HUES48 (cell line): ENCODE data around the gene KIF26A.

Source experiments
- H3K27ac ChIP-seq: one replicate; pipeline ENCODE4 v1.7.0; 2013; ENCODE audit warnings: low read depth, low read length, inconsistent platforms
- H3K27me3 ChIP-seq: 2 replicates; pipeline ENCODE4 v1.6.1; 2013; ENCODE audit warnings: mild to moderate bottlenecking, low read length; ENCODE audit not compliant: control insufficient read depth, insufficient read depth
- H3K36me3 ChIP-seq: 2 replicates; pipeline ENCODE4 v1.6.1; 2013; ENCODE audit warnings: low read length; ENCODE audit not compliant: control insufficient read depth, insufficient read depth
- H3K4me1 ChIP-seq: 2 replicates; pipeline ENCODE4 v1.6.1; 2013; ENCODE audit warnings: mild to moderate bottlenecking, low read length; ENCODE audit not compliant: control insufficient read depth, insufficient read depth
- H3K4me3 ChIP-seq: 2 replicates; pipeline ENCODE4 v1.5.1; 2013; ENCODE audit warnings: mild to moderate bottlenecking, low read depth, low read length
- H3K9ac ChIP-seq: 2 replicates; pipeline ENCODE4 v1.6.1; 2013; ENCODE audit warnings: mild to moderate bottlenecking, low read depth, low read length, moderate library complexity
- H3K9me3 ChIP-seq: 2 replicates; pipeline ENCODE4 v1.6.1; 2013; ENCODE audit warnings: low read length; ENCODE audit not compliant: control insufficient read depth, insufficient read depth

The KIF26A gene

GRCh38 chr14:104192146-104192882 is 53.9 kb downstream of the KIF26A start:
- no peak overlapping the region for H3K27ac ChIP-seq
- no peak overlapping the region for H3K4me3 ChIP-seq
- no peaks in the 10 kb centered on the region for H3K4me1 ChIP-seq
- H3K9me3 ChIP-seq, result no peaks in the 10 kb centered on the region
- H3K27me3 ChIP-seq, result no peaks in the 10 kb centered on the region
- no peak overlapping the region for H3K9ac ChIP-seq
- H3K36me3 ChIP-seq, result no peaks in the 10 kb centered on the region

GRCh38 chr14:104192883-104193245 is 54.5 kb downstream of the KIF26A start:
- H3K27ac ChIP-seq, result no peak overlapping the region
- H3K9ac ChIP-seq, result no peak overlapping the region
- H3K36me3 ChIP-seq, result no peaks in the 10 kb centered on the region
- no peak overlapping the region for H3K4me3 ChIP-seq
- no peaks in the 10 kb centered on the region for H3K9me3 ChIP-seq
- no peaks in the 10 kb centered on the region for H3K4me1 ChIP-seq
- no peaks in the 10 kb centered on the region for H3K27me3 ChIP-seq

GRCh38 chr14:104194016-104194415 is 55.6 kb downstream of the KIF26A start:
- Histone ChIP-seq H3K9me3 (no peaks in the 10 kb centered on the region), H3K27ac (no peak overlapping the region), H3K36me3 (no peaks in the 10 kb centered on the region), H3K4me3 (no peak overlapping the region), H3K9ac (no peak overlapping the region), H3K27me3 (no peaks in the 10 kb centered on the region), H3K4me1 (no peaks in the 10 kb centered on the region)

- Histone ChIP-seq H3K9ac (no peak overlapping the region), H3K4me1 (no peaks in the 10 kb centered on the region), H3K36me3 (no peaks in the 10 kb centered on the region), H3K27ac (no peak overlapping the region), H3K9me3 (no peaks in the 10 kb centered on the region), H3K4me3 (no peak overlapping the region), H3K27me3 (no peaks in the 10 kb centered on the region)
Observed at GRCh38 chr14:104194716-104195115, 56.3 kb downstream of the KIF26A start.

GRCh38 chr14:104195361-104195760 is 57.0 kb downstream of the KIF26A start:
- no peak overlapping the region for H3K9ac ChIP-seq
- no peaks in the 10 kb centered on the region for H3K27me3 ChIP-seq
- H3K9me3 ChIP-seq, result no peaks in the 10 kb centered on the region
- H3K27ac ChIP-seq, result no peak overlapping the region
- H3K36me3 ChIP-seq, result no peaks in the 10 kb centered on the region
- H3K4me1 ChIP-seq, result no peaks in the 10 kb centered on the region
- no peak overlapping the region for H3K4me3 ChIP-seq

GRCh38 chr14:104195878-104196277 is 57.5 kb downstream of the KIF26A start:
- Histone ChIP-seq H3K4me3 (no peak overlapping the region), H3K36me3 (no peaks in the 10 kb centered on the region), H3K27me3 (no peaks in the 10 kb centered on the region), H3K9me3 (no peaks in the 10 kb centered on the region), H3K9ac (no peak overlapping the region), H3K4me1 (no peaks in the 10 kb centered on the region), H3K27ac (no peak overlapping the region)

GRCh38 chr14:104196461-104197140 is 58.2 kb downstream of the KIF26A start:
- Histone ChIP-seq H3K9me3 (no peaks in the 10 kb centered on the region), H3K9ac (no peak overlapping the region), H3K27ac (no peak overlapping the region), H3K4me3 (no peak overlapping the region), H3K27me3 (no peaks in the 10 kb centered on the region), H3K36me3 (no peaks in the 10 kb centered on the region), H3K4me1 (no peaks in the 10 kb centered on the region)

- H3K27ac ChIP-seq, result no peak overlapping the region
- H3K9me3 ChIP-seq, result no peaks in the 10 kb centered on the region
- H3K27me3 ChIP-seq, result no peaks in the 10 kb centered on the region
- no peaks in the 10 kb centered on the region for H3K4me1 ChIP-seq
- no peaks in the 10 kb centered on the region for H3K36me3 ChIP-seq
- no peak overlapping the region for H3K9ac ChIP-seq
- H3K4me3 ChIP-seq, result no peak overlapping the region
Observed at GRCh38 chr14:104197449-104198247, 59.3 kb downstream of the KIF26A start.

- no peaks in the 10 kb centered on the region for H3K9me3 ChIP-seq
- no peak overlapping the region for H3K27ac ChIP-seq
- H3K36me3 ChIP-seq, result no peaks in the 10 kb centered on the region
- no peaks in the 10 kb centered on the region for H3K27me3 ChIP-seq
- no peak overlapping the region for H3K4me3 ChIP-seq
- no peak overlapping the region for H3K9ac ChIP-seq
- no peaks in the 10 kb centered on the region for H3K4me1 ChIP-seq
Observed at GRCh38 chr14:104199266-104199895, 61.0 kb downstream of the KIF26A start.

GRCh38 chr14:104200106-104200505 is 61.7 kb downstream of the KIF26A start:
- Histone ChIP-seq H3K27ac (no peak overlapping the region), H3K36me3 (no peaks in the 10 kb centered on the region), H3K4me3 (no peak overlapping the region), H3K9ac (no peak overlapping the region), H3K9me3 (no peaks in the 10 kb centered on the region), H3K4me1 (no peaks in the 10 kb centered on the region), H3K27me3 (no peaks in the 10 kb centered on the region)
